Measurements from ENCODE around the gene TAOK3. TPM values are rescaled to one million over a fixed set of nuclear protein-coding genes. Genes with fewer than 3 reads are reported as not detected.

Gene TAOK3
- total and polyA plus RNA-seq, 2 of the 8 experiments (the other 6 are each of a cell fraction or from before 2014, with no cell fraction given): 5.2 to 9.3 TPM

DNA sequence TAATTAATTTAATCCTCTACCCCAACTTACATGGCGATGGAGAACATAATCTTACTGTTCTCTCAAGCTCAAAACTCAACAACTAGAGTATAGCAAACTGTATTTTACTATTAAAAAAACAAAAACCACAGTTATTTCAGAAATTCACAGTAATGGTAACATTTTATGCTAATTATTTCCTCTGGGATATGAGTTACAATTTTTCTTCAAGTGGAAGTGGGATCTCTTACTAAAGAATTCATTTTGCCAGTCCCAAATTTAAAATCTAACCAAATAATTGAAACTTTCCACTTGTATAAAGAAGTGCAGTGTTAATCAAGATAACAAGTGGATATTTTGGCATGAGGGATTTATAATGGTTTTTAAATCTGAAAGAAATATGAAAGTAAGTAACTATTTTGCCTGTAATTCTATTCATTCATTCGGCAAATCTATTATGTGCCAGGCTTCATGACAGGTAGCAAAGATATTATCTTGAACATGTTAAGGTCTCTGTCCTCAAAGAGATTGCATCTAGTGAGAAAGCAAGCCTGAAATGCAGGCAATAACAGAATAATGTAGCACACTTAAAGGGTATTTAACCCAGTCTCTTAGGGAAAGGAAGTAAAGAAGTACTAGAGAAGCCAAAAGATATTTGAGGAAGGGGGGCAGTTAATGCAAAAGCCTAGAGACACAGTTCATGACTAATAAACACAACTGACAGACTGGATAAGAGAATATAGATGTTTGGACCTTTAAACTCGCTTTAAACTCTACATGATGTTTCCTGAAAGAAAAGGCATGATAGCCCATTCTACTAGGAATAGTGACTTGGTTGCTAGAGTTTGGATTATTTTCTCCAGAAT, 44.0 kb downstream of the TAOK3 start:
- H3K23ac ChIP-seq (ENCODE audit: insufficient read length): no peak overlapping the region
- H2AK5ac ChIP-seq (ENCODE audit: low read depth, low read length): no peak overlapping the region
- H2BK12ac ChIP-seq (ENCODE audit: low read depth, low read length): no peak overlapping the region
- DNase-seq (ENCODE audit: low read depth in 1 of 2, low spot score in 2 of 2): no peak
- H2BK120ac ChIP-seq (replicated peaks; ENCODE audit: low read depth, low read length): no peak overlapping the region
- no peaks in the 10 kb centered on the region for H3K23me2 ChIP-seq (ENCODE audit: low read depth, low read length)
- H3K4me1 ChIP-seq (replicated peaks in 1 of 4; ENCODE audit: control insufficient read depth in 3 of 4, insufficient read depth in 4 of 4, low read length in 3 of 4): no peaks in the 10 kb centered on the region
- no peak overlapping the region for H4K91ac ChIP-seq (replicated peaks; ENCODE audit: insufficient read length, low read length)
- H3K4me2 ChIP-seq (ENCODE audit: insufficient read depth in 1 of 2, low read depth in 2 of 2, low read length in 2 of 2): no peak overlapping the region
- no peak overlapping the region for H3K56ac ChIP-seq (replicated peaks; ENCODE audit: insufficient read length, low read depth, low read length)
- no peak overlapping the region for H3K18ac ChIP-seq (ENCODE audit: extremely low read depth, low read length)
- no peak overlapping the region for H2BK5ac ChIP-seq (ENCODE audit: low read depth, low read length)
- H2AFZ ChIP-seq (ENCODE audit: low read length): no peak overlapping the region
- CTCF ChIA-PET (ENCODE audit: partially characterized antibody): interaction anchor here (1.0 kb wide), 1 partner anchor 19 kb away, joined by 3 read pairs; no protein-coding TSS in a partner anchor
- H3K36me3 ChIP-seq (ENCODE audit: control insufficient read depth in 2 of 4, insufficient read depth in 4 of 4, low read length in 3 of 4): no peaks in the 10 kb centered on the region
- no peaks in the 10 kb centered on the region for H3K79me1 ChIP-seq (ENCODE audit: low read depth, low read length)
- no peak overlapping the region for H2BK20ac ChIP-seq (ENCODE audit: low read length)
- H4K5ac ChIP-seq (ENCODE audit: insufficient read length, low read depth, low read length): no peak overlapping the region
- H3K14ac ChIP-seq (ENCODE audit: insufficient read length): no peak overlapping the region
- H2BK15ac ChIP-seq (ENCODE audit: low read length): no peak overlapping the region
- no peak overlapping the region for H3K9ac ChIP-seq (replicated peaks in 1 of 4; ENCODE audit: extremely low read depth in 1 of 4, low read depth in 3 of 4, low read length in 3 of 4)
- H3K4me3 ChIP-seq (ENCODE audit: extremely low read depth in 1 of 4, insufficient read depth in 2 of 4, low read depth in 3 of 4, low read length in 4 of 4): no peak overlapping the region
- no peaks in the 10 kb centered on the region for H3K9me3 ChIP-seq (ENCODE audit: insufficient read depth in 2 of 2, low read depth in 1 of 2, low read length in 1 of 2)
- H3K4ac ChIP-seq (replicated peaks; ENCODE audit: insufficient read length, low read depth, low read length): no peak overlapping the region
- no peak overlapping the region for H4K8ac ChIP-seq (ENCODE audit: extremely low read depth, insufficient read depth, low read length)
- no peaks in the 10 kb centered on the region for H4K20me1 ChIP-seq (replicated peaks in 1 of 2; ENCODE audit: control insufficient read depth in 1 of 2, insufficient read depth in 2 of 2, low read length in 2 of 2)
- POLR2A ChIA-PET (ENCODE audit: partially characterized antibody): interaction anchor here (0.7 kb wide), 1 partner anchor 28 kb away, joined by 3 read pairs; no protein-coding TSS in a partner anchor
- no peaks in the 10 kb centered on the region for H3K27me3 ChIP-seq (replicated peaks in 1 of 4; ENCODE audit: control insufficient read depth in 3 of 4, extremely low read depth in 1 of 4, insufficient read depth in 3 of 4, low read length in 3 of 4)
- no peaks in the 10 kb centered on the region for H3K79me2 ChIP-seq (ENCODE audit: control insufficient read depth in 1 of 2, insufficient read depth in 2 of 2, low read length in 2 of 2)
- FAIRE-seq: peak; percentile 60
- 87% methylated on average over 3 of the region's 3 CpGs; no CpG with 5 or more reads in 1 of the 2 experiments for WGBS, 2 experiments (ENCODE audit: extremely low coverage in 1 of 2, insufficient coverage in 1 of 2, insufficient read length in 1 of 2, insufficient replicate concordance in 2 of 2, low coverage in 1 of 2, low lambda C conversion rate in 2 of 2, missing lambda C conversion rate in 1 of 2)
- H3K27ac ChIP-seq (ENCODE audit: low read depth, low read length): no peak overlapping the region
- TF ChIP-seq YY1 (IDR thresholded peaks at IDR 0.05; ENCODE audit: low read depth, low read length) (no peak), NRF1 (IDR thresholded peaks at IDR 0.05; ENCODE audit: low read depth, low read length) (no peak), ASH2L (IDR thresholded peaks at IDR 0.05; ENCODE audit: low read length) (no peak), SP2 (IDR thresholded peaks at IDR 0.05; ENCODE audit: low read length) (no peak)
- TF ChIP-seq, protein P1, sequence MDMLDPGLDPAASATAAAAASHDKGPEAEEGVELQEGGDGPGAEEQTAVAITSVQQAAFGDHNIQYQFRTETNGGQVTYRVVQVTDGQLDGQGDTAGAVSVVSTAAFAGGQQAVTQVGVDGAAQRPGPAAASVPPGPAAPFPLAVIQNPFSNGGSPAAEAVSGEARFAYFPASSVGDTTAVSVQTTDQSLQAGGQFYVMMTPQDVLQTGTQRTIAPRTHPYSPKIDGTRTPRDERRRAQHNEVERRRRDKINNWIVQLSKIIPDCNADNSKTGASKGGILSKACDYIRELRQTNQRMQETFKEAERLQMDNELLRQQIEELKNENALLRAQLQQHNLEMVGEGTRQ (IDR thresholded peaks at IDR 0.05; ENCODE audit: low read length): no peak
- TF ChIP-seq, protein P2, sequence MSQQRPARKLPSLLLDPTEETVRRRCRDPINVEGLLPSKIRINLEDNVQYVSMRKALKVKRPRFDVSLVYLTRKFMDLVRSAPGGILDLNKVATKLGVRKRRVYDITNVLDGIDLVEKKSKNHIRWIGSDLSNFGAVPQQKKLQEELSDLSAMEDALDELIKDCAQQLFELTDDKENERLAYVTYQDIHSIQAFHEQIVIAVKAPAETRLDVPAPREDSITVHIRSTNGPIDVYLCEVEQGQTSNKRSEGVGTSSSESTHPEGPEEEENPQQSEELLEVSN (IDR thresholded peaks at IDR 0.05): no peak
- TF ChIP-seq, protein P3, sequence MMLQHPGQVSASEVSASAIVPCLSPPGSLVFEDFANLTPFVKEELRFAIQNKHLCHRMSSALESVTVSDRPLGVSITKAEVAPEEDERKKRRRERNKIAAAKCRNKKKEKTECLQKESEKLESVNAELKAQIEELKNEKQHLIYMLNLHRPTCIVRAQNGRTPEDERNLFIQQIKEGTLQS (IDR thresholded peaks at IDR 0.05; ENCODE audit: insufficient read depth, low read depth, low read length): no peak
